ENCODE measurements around the gene HES4. TPM values are rescaled to one million over a fixed set of nuclear protein-coding genes. Genes with fewer than 3 reads are reported as not detected.
A peak's percentile ranks its signal among the peaks of the same experiment; 100 is the strongest.

HES4 gene
- total and polyA plus RNA-seq, 2 of the 13 experiments (the other 11 are each of a cell fraction or from before 2014, with no cell fraction given), result 8.8 to 10.6 TPM

GRCh38 chr1:966135-966703 lies 33.7 kb downstream of the HES4 start, which contains the start of gene PLEKHN1 (continued):
- TF ChIP-seq HMGXB3 (CRISPR knock-in tag; IDR thresholded peaks at IDR 0.05; ENCODE audit: borderline replicate concordance), result no peak
- TF ChIP-seq REL (CRISPR knock-in tag; conservative IDR thresholded peaks at IDR 0.05), result no peak
- no peak for TF ChIP-seq NR2F1 (CRISPR knock-in tag; IDR thresholded peaks at IDR 0.05)
- TF ChIP-seq BCLAF1 (IDR thresholded peaks at IDR 0.05), result no peak
- TF ChIP-seq HNRNPLL (IDR thresholded peaks at IDR 0.05; ENCODE audit: low read depth, low read length, poor library complexity, severe bottlenecking), result peak; percentile 39
- TF ChIP-seq SRSF1 (optimal IDR thresholded peaks at IDR 0.05; ENCODE audit: low read depth, low read length), result peak; percentile 28
- TF ChIP-seq ZNF234 (CRISPR knock-in tag; conservative IDR thresholded peaks at IDR 0.05), result no peak
- no peak for TF ChIP-seq ZNF484 (CRISPR knock-in tag; IDR thresholded peaks at IDR 0.05; ENCODE audit: borderline replicate concordance, low read depth)
- no peak for TF ChIP-seq U2AF2 (IDR thresholded peaks at IDR 0.05; ENCODE audit: low read depth, low read length)
- TF ChIP-seq TBL1XR1 (IDR thresholded peaks at IDR 0.05; ENCODE audit: borderline replicate concordance, low read length, partially characterized antibody), result no peak
- TF ChIP-seq ZBTB21 (CRISPR knock-in tag; IDR thresholded peaks at IDR 0.05), result no peak
- TF ChIP-seq ZNF24 (IDR thresholded peaks at IDR 0.05), result no peak
- peak; percentile 64 for TF ChIP-seq ATF7-NPFF (CRISPR knock-in tag; IDR thresholded peaks at IDR 0.05; ENCODE audit: low read depth)
- TF ChIP-seq RARG (CRISPR knock-in tag; IDR thresholded peaks at IDR 0.05; ENCODE audit: low read depth), result no peak
- TF ChIP-seq POGK (CRISPR knock-in tag; conservative IDR thresholded peaks at IDR 0.05), result no peak; the same call in 1 of the 2 replicates
- TF ChIP-seq NFYB (CRISPR knock-in tag; IDR thresholded peaks at IDR 0.05), result no peak
- no peak for TF ChIP-seq NBN (conservative IDR thresholded peaks at IDR 0.05)
- no peak for TF ChIP-seq ZC3H4 (CRISPR knock-in tag; IDR thresholded peaks at IDR 0.05; ENCODE audit: borderline replicate concordance)
- no peak for TF ChIP-seq GLI4 (CRISPR knock-in tag; IDR thresholded peaks at IDR 0.05; ENCODE audit: borderline replicate concordance)
- TF ChIP-seq ZSCAN31 (CRISPR knock-in tag; IDR thresholded peaks at IDR 0.05; ENCODE audit: low read depth), result peak; percentile 65; the same call in 1 of the 2 replicates
- TF ChIP-seq MAFK (conservative IDR thresholded peaks at IDR 0.05 in 1 of 2, IDR thresholded peaks at IDR 0.05 in 1 of 2; ENCODE audit: low read length in 2 of 2), result no peak
- TF ChIP-seq ZNF550 (CRISPR knock-in tag; IDR thresholded peaks at IDR 0.05; ENCODE audit: borderline replicate concordance), result no peak

Measured in HepG2 (cell line).